CD14-positive monocyte (primary cell): ENCODE data around the gene ANKRD17. TPM values are rescaled to one million over a fixed set of nuclear protein-coding genes. Genes with fewer than 3 reads are reported as not detected.

Source experiments
- DNase-seq, 3 donors: peaks; one replicate each; pipeline ENCODE4 v3.0.0-alpha.2; 2011 to 2022
- H2AFZ ChIP-seq: 2 replicates; pipeline ENCODE4 v1.6.0; 2012; ENCODE audit warnings: mild to moderate bottlenecking, low read depth, low read length, inconsistent platforms; ENCODE audit not compliant: insufficient read depth, poor library complexity, severe bottlenecking
- H3K27ac ChIP-seq, 2 donors: 1 replicate in 1 of 2; 2 replicates in 1 of 2; pipeline ENCODE4 v1.5.1; 2012 to 2013; ENCODE audit warnings: low read length in 2 of 2, control low read depth in 1 of 2, inconsistent platforms in 1 of 2, low read depth in 1 of 2, mild to moderate bottlenecking in 1 of 2
- H3K27me3 ChIP-seq, 2 donors: one replicate each; pipeline versions ENCODE4 v1.6.0 to v1.6.1; 2011 to 2013; ENCODE audit warnings: low read length in 2 of 2; ENCODE audit not compliant: control insufficient read depth in 2 of 2, insufficient read depth in 2 of 2
- H3K36me3 ChIP-seq, 2 donors: replicated peaks in 1 of 2; 1 replicate in 1 of 2; 2 replicates in 1 of 2; pipeline versions ENCODE4 v1.5.1 to v1.6.1; 2012 to 2013; ENCODE audit warnings: low read length in 2 of 2, control low read depth in 1 of 2, inconsistent platforms in 1 of 2, mild to moderate bottlenecking in 1 of 2; ENCODE audit not compliant: insufficient read depth in 2 of 2, control insufficient read depth in 1 of 2
- H3K4me1 ChIP-seq, 2 donors: 1 replicate in 1 of 2; 2 replicates in 1 of 2; pipeline versions ENCODE4 v1.5.1 to v1.6.1; 2012 to 2013; ENCODE audit warnings: low read length in 2 of 2, control low read depth in 1 of 2, inconsistent platforms in 1 of 2, mild to moderate bottlenecking in 1 of 2, moderate library complexity in 1 of 2; ENCODE audit not compliant: insufficient read depth in 2 of 2, control insufficient read depth in 1 of 2
- H3K4me2 ChIP-seq: replicated peaks from 2 replicates; pipeline ENCODE3; 2012; ENCODE audit warnings: low read length, moderate library complexity, mild to moderate bottlenecking; ENCODE audit not compliant: poor library complexity, severe bottlenecking; ENCODE audit errors: extremely low read depth
- H3K4me3 ChIP-seq, 3 experiments: fragments of 200-600 bp in 1 of 3; sonication (generic) in 1 of 3; replicated peaks in 1 of 3; 1 replicate in 2 of 3; 2 replicates in 1 of 3; pipeline ENCODE4 v1.5.1; 2011 to 2013; ENCODE audit warnings: low read length in 3 of 3, mild to moderate bottlenecking in 3 of 3, control low read depth in 2 of 3, low read depth in 2 of 3, inconsistent platforms in 1 of 3, moderate library complexity in 1 of 3
- H3K79me2 ChIP-seq: 2 replicates; pipeline ENCODE4 v1.6.0; 2012; ENCODE audit warnings: mild to moderate bottlenecking, control low read depth, inconsistent platforms, low read length, moderate library complexity; ENCODE audit not compliant: insufficient read depth
- H3K9ac ChIP-seq: 2 replicates; pipeline ENCODE4 v1.6.0; 2017; ENCODE audit warnings: low read length, mild to moderate bottlenecking; ENCODE audit not compliant: insufficient read depth, poor library complexity, severe bottlenecking
- H3K9me3 ChIP-seq, 2 donors: replicated peaks in 1 of 2; 1 replicate in 1 of 2; 2 replicates in 1 of 2; pipeline versions ENCODE4 v1.5.1 to v1.6.1; 2012 to 2013; ENCODE audit warnings: low read length in 2 of 2, control low read depth in 1 of 2; ENCODE audit not compliant: control insufficient read depth in 1 of 2, insufficient read depth in 1 of 2
- H4K20me1 ChIP-seq: 2 replicates; pipeline ENCODE4 v1.6.0; 2012; ENCODE audit warnings: mild to moderate bottlenecking, low read length, control low read depth, moderate library complexity; ENCODE audit not compliant: insufficient read depth
- H3K27ac Mint-ChIP-seq, 7 donors: one replicate each; pipeline ENCODE4 v1.8.0; 2020; ENCODE audit warnings: mild to moderate bottlenecking in 7 of 7, mixed read lengths in 7 of 7, moderate library complexity in 6 of 7, inconsistent platforms in 2 of 7
- H3K27me3 Mint-ChIP-seq, 3 donors: one replicate each; pipeline ENCODE4 v1.8.0; 2021 to 2022; ENCODE audit warnings: low read depth in 3 of 3, mild to moderate bottlenecking in 3 of 3, mixed read lengths in 3 of 3, moderate library complexity in 3 of 3, inconsistent platforms in 1 of 3
- H3K36me3 Mint-ChIP-seq, 2 donors: one replicate each; pipeline ENCODE4 v1.8.0; 2020; ENCODE audit warnings: mixed read lengths in 2 of 2, inconsistent platforms in 1 of 2, mild to moderate bottlenecking in 1 of 2
- H3K4me1 Mint-ChIP-seq: one replicate; pipeline ENCODE4 v1.8.0; 2020; ENCODE audit warnings: mild to moderate bottlenecking, mixed read lengths
- H3K4me3 Mint-ChIP-seq, 2 donors: one replicate each; pipeline ENCODE4 v1.8.0; 2020; ENCODE audit warnings: mild to moderate bottlenecking in 2 of 2, mixed read lengths in 2 of 2, moderate library complexity in 1 of 2
- H3K9me3 Mint-ChIP-seq, 7 donors: one replicate each; pipeline ENCODE4 v1.8.0; 2020 to 2022; ENCODE audit warnings: mixed read lengths in 7 of 7, mild to moderate bottlenecking in 6 of 7, moderate library complexity in 6 of 7, inconsistent platforms in 2 of 7
- CTCF ChIP-seq: fragments of 200-600 bp; IDR thresholded peaks from one replicate; pipeline ENCODE4 v1.8.0; 2022; ENCODE audit warnings: antibody characterized with exemption, mild to moderate bottlenecking
- WGBS: methylation state at CpG from one replicate; pipeline ENCODE4 v1.1.5; 2013; ENCODE audit warnings: missing lambda C conversion rate; ENCODE audit not compliant: insufficient coverage; 5-methylcytosine and 5-hydroxymethylcytosine counted together
- intact Hi-C, 2 donors: fragments of 100-400 bp; cut with micrococcal nuclease; formaldehyde crosslinking; loops; one replicate each; pipeline versions ENCODE4 v1.15.0 to v1.15.1; 2023
- polyA plus RNA-seq, 3 donors: library from polyadenylated mRNA; depleted of rRNA in 1 of 3; unstranded in 2 of 3; stranded (reverse) in 1 of 3; fragments of 300-500 nt in 2 of 3; fragments of >200 nt in 1 of 3; fragmentation: Illumina TruSeq in 2 of 3; gene quantifications; 1 replicate in 2 of 3; 2 replicates in 1 of 3; pipeline ENCODE4 v1.2.3, GENCODE V29; 2012 to 2021

Gene ANKRD17
- polyA plus RNA-seq, 3 donors = 5.3 to 18.9 (median 9.0) TPM

GRCh38 chr4:73245955-73246354 lies 12.6 kb downstream of the ANKRD17 start:
- H3K9me3 Mint-ChIP-seq = peaks cover 0 to 8% (median 0%) of the 10 kb centered on the region in 7 donors
- no peak for TF ChIP-seq CTCF
- peaks cover 14 to 21% of the 10 kb centered on the region in 2 donors for H3K36me3 Mint-ChIP-seq
- no peak overlapping the region for H3K9ac ChIP-seq
- H2AFZ ChIP-seq = no peak overlapping the region
- H3K4me1 Mint-ChIP-seq = peaks cover 18% of the 10 kb centered on the region
- peaks cover 0 to 24% of the 10 kb centered on the region in 2 donors for H3K36me3 ChIP-seq
- H3K79me2 ChIP-seq = peaks cover 100% of the 10 kb centered on the region
- no peak overlapping the region for H3K4me3 ChIP-seq
- peak overlapping the region in 1 of 7 donors; percentile 48 for H3K27ac Mint-ChIP-seq
- H4K20me1 ChIP-seq = peaks cover 96% of the 10 kb centered on the region
- H3K27me3 Mint-ChIP-seq = peaks cover 0 to 2% (median 0%) of the 10 kb centered on the region in 3 donors
- no peaks in the 10 kb centered on the region for H3K27me3 ChIP-seq
- H3K4me3 Mint-ChIP-seq = no peak overlapping the region
- WGBS = no CpG with 5 or more reads among the region's 2 CpGs
- no peak overlapping the region for H3K4me2 ChIP-seq
- intact Hi-C loops = no loop called here
- H3K27ac ChIP-seq = peak overlapping the region in 1 of 2 donors; percentile 2
- no peaks in the 10 kb centered on the region for H3K4me1 ChIP-seq
- no peaks in the 10 kb centered on the region for H3K9me3 ChIP-seq
- no peak for DNase-seq

GRCh38 chr4:73244945-73245601 lies 13.5 kb downstream of the ANKRD17 start:
- peaks cover 0 to 3% (median 0%) of the 10 kb centered on the region in 7 donors for H3K9me3 Mint-ChIP-seq
- H3K27me3 Mint-ChIP-seq = no peaks in the 10 kb centered on the region
- peak overlapping the region in 5 of 7 donors; percentile 5 to 68 (median 51) for H3K27ac Mint-ChIP-seq
- intact Hi-C loops = no loop called here
- peaks cover 7 to 14% of the 10 kb centered on the region in 2 donors for H3K36me3 Mint-ChIP-seq
- no peak overlapping the region for H3K4me2 ChIP-seq
- no peaks in the 10 kb centered on the region for H3K27me3 ChIP-seq
- 98% methylated on average over 4 of the region's 4 CpGs for WGBS
- no peak overlapping the region for H3K4me3 ChIP-seq
- H3K79me2 ChIP-seq = peaks cover 100% of the 10 kb centered on the region
- DNase-seq = no peak
- H3K4me1 Mint-ChIP-seq = peaks cover 19% of the 10 kb centered on the region
- no peak overlapping the region for H2AFZ ChIP-seq
- H3K36me3 ChIP-seq = peaks cover 0 to 22% of the 10 kb centered on the region in 2 donors
- no peaks in the 10 kb centered on the region for H3K9me3 ChIP-seq
- TF ChIP-seq CTCF = no peak
- no peak overlapping the region for H3K9ac ChIP-seq
- peaks cover 96% of the 10 kb centered on the region for H4K20me1 ChIP-seq
- H3K27ac ChIP-seq = peak overlapping the region in 1 of 2 donors; percentile 23
- H3K4me1 ChIP-seq = no peaks in the 10 kb centered on the region
- H3K4me3 Mint-ChIP-seq = no peak overlapping the region
